COLO829 (cell line): Measurements from ENCODE around the gene ERF.

Experiments
- DNase-seq: peaks from one replicate; pipeline ENCODE4 v3.0.0; 2012; ENCODE audit warnings: low spot score

Gene ERF

DNA sequence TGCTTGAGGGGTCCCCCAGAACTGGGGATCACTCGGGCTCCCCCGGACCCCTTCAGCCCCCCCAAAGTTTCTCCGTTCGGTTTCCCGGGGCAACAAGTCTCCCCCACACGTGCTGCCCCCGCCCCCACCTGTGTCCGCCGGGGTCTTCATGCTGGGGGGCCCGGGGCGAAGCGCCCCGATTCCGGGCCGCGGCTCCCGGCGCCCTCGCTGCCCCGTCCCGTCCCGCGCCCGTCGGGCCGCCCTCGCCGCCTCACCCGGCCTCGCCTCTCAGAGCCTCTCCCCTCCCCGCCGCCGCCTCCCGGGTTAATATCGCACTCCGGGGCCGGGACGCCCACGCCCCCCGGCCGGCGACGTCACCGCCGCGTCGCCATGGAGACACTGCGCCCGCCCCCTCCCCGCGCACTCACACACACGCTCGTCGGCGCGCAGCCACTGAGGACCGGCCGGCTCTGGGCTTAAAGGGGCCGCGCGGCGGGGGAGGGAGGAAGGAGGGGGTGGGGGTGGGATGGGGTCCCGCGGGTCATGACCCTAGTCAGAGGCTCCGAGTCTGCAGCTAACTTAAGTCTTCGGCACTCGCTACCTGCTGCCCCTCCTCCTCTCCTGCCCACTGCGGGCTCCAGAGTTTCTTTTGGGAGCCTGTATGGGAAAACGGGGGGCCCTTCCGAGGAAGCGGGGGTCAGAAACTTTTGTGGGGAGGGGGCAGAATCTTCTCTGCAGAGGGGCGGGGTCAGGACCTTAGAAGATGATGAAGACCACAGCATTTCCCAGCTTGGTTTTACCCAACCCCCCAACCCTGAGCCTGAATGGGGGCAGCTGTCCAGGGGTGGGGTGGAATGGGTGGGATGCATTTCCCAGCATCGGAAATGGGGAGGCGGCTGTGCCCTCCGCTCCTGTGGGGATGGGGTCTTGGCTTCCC, at the start of gene ERF:
TSS of gene ERF (minus strand) at position 279 of the 916 bp plus-strand sequence. CDS start at position 150, 129 bp downstream.
- peak; percentile 92 for DNase-seq

- DNase-seq, result no peak
Observed at GRCh38 chr19:42303876-42304275, 48.9 kb upstream of the ERF start.

GRCh38 chr19:42303101-42303464, 48.2 kb upstream of the ERF start:
- no peak for DNase-seq

DNA sequence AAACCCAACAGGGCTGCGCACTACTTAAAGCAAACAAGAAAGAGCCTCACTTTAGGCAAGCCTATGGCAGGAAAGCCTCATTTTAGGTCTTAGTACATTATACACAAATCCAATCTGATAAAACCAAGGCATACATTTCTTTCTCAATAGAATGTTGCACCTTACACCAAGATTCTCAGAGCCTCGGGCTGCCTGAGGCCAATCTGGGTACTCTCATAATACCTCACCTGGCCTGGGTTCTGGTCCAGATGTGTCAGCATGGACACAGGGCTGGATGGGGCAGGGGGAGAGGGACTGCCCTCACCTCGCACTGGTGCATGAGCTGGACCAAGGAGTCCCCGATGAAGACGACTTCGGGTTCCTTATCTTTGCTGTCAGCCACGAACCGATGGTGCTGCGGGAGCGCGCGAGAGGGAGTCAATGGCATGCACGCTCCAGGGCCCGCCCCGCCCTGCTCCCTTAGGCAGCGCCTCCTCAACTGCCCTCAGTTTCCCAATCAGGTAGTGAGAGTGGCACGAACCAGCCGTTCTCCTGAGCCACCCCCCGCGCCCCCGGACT, 46.8 kb upstream of the ERF start, which contains the start of gene PRR19:
TSS of gene PRR19 (plus strand) at position 487 of the 558 bp plus-strand sequence. CDS start 7,453 bp downstream, outside the sequence.
- no peak for DNase-seq

DNA sequence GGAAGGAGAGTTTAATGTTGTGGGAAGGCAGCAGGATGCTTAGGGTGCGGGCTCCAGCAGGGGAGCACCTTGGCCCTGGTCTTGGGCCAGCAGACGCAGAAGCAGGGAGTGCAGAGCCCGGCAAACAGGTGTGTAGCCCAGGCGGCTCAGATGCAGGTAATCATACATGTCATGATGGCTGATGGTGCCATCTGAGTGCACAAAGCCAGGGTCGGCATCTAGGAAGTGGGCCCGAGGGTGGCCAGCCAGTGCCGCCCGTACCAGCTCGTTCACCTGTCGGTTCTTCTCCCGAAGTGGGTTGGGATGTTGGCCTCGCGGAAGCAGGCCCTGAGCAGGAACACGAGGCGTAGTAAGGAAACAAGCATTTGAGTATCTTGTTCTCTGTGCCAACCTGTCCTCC, 42.1 kb upstream of the ERF start:
- no peak for DNase-seq

- no peak for DNase-seq
Observed at GRCh38 chr19:42295831-42296525, 41.0 kb upstream of the ERF start.

GRCh38 chr19:42295342-42295741, 40.4 kb upstream of the ERF start:
- no peak for DNase-seq

GRCh38 chr19:42294471-42295137, 39.7 kb upstream of the ERF start:
- no peak for DNase-seq

DNA sequence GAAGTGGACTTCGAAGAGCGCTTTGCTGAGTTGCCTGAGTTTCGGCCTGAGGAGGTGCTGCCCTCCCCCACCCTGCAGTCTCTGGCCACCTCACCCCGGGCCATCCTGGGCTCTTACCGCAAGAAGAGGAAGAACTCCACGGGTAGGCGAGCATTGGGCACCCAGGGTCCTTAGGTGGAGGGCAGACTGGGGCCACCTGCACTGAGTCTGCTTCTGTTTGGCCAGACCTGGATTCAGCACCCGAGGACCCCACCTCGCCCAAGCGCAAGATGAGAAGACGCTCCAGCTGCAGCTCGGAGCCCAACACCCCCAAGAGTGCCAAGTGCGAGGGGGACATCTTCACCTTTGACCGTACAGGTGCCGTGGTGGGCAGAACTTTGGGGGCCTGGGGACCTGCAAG, 39.0 kb upstream of the ERF start:
- no peak for DNase-seq

DNA sequence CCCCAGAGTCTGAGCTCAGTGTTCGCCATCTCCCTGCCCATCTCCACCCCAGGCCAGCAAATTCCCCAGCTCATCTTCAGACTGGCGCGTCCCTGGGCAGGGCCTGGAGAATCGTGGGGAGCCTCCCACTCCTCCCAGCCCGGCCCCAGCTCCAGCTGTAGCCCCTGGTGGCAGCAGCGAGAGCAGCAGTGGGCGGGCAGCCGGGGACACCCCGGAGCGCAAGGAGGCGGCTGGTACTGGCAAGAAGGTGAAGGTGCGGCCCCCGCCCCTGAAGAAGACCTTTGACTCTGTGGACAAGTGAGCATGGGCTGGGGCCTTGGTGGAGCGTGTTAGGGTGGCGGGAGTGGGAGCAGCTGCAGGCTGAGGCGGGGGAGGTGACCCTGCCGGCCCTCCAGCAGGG, 38.6 kb upstream of the ERF start:
- no peak for DNase-seq

DNA sequence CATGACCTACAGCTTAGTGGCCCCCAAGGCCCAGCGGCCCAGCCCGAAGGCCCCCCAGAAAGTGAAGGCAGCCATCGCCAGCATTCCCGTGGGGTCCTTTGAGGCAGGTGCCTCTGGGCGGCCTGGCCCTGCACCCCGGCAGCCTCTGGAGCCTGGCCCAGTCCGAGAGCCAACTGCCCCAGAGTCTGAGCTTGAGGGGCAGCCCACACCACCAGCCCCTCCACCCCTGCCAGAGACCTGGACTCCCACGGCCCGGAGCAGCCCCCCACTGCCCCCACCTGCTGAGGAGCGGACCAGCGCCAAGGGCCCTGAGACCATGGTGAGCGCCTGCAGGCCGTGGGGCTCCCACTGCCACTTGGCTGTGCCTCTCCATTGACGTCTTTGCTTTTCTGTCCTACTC, 38.0 kb upstream of the ERF start:
- DNase-seq, result no peak

DNA sequence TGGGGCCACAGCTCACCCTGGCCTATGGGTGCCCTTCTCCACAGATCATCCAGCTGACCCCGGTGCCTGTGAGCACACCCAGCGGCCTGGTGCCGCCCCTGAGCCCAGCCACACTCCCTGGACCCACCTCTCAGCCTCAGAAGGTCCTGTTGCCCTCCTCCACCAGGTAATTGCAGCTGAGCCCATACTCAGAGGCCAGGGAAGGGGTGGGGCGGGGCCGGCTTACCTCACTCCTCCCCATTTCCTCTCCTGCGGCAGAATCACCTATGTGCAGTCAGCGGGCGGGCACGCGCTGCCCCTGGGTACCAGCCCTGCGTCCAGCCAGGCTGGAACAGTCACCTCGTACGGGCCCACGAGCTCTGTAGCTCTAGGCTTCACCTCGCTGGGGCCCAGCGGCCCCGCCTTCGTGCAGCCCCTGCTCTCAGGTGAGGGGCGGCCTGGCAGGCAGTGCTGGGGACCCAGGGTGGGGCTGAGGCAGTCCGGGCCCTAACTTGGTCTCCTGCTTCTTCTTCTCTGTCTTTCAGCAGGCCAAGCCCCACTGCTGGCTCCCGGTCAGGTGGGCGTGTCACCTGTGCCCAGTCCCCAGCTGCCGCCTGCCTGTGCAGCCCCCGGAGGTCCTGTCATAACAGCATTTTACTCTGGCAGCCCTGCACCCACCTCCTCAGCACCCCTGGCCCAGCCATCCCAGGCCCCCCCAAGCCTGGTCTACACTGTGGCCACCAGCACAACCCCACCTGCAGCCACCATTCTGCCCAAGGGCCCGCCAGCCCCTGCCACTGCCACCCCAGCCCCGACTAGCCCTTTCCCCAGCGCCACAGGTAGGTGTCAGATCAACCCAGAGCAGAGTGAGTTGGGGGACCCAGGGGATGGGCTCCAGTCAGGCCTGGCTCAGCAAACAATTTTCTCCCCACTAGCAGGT, 37.4 kb upstream of the ERF start:
- DNase-seq, result no peak

GRCh38 chr19:42291435-42291810, 36.5 kb upstream of the ERF start:
- DNase-seq, result no peak

DNA sequence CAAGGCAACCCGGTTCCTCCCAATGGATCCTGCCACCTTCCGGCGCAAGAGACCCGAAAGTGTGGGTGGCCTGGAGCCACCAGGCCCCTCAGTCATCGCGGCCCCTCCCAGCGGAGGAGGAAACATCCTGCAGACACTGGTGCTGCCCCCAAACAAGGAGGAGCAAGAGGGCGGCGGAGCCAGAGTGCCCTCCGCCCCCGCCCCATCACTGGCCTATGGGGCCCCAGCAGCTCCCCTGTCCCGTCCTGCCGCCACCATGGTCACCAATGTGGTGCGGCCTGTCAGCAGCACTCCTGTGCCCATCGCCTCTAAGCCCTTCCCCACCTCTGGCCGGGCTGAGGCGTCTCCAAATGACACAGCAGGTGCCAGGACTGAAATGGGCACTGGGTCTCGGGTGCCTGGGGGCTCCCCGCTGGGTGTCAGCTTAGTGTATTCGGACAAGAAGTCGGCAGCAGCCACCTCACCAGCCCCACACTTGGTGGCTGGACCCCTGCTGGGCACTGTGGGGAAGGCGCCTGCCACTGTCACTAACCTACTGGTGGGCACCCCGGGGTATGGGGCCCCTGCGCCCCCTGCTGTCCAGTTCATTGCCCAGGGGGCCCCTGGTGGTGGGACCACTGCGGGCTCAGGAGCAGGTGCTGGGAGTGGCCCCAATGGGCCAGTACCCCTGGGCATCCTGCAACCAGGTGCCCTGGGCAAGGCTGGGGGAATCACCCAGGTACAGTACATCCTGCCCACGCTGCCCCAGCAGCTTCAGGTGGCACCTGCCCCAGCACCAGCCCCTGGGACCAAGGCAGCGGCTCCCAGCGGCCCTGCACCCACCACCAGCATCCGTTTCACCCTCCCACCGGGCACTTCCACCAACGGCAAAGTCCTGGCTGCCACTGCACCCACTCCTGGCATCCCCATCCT, 35.9 kb upstream of the ERF start:
- no peak for DNase-seq

DNA sequence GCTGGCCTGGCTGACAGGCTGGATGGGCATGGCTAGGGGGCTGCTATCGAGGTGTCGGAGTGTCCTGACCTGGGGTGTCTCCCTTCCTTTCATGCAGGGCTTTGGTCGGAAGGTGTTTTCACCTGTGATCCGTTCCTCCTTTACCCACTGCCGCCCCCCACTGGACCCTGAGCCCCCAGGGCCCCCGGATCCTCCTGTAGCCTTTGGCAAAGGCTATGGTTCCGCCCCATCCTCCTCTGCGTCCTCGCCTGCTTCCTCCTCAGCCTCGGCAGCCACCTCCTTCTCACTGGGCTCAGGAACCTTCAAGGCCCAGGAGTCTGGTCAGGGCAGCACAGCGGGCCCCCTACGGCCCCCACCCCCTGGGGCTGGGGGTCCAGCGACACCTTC, 35.2 kb upstream of the ERF start:
- no peak for DNase-seq

GRCh38 chr19:42289556-42290041, 34.7 kb upstream of the ERF start:
- DNase-seq, result no peak

GRCh38 chr19:42288881-42289555, 34.1 kb upstream of the ERF start:
- no peak for DNase-seq

GRCh38 chr19:42288387-42288786, 33.5 kb upstream of the ERF start:
- no peak for DNase-seq

- DNase-seq, result no peak
Observed at GRCh38 chr19:42287827-42288107, 32.8 kb upstream of the ERF start.
